Tibial nerve (tissue), 3 donors: ENCODE results near the gene BAIAP2L1.

Experiments used
- POLR2A ChIP-seq, 2 donors: fragments of 450-650 bp; IDR thresholded peaks; one replicate each; pipeline ENCODE4 v1.6.1; 2017; ENCODE audit warnings: antibody characterized with exemption in 2 of 2, mild to moderate bottlenecking in 2 of 2, moderate library complexity in 2 of 2
- TF ChIP-seq, protein P1 (sequence below), 5 experiments: fragments of 200-600 bp in 3 of 5; fragments of 450-650 bp in 2 of 5; sonication (generic) in 3 of 5; IDR thresholded peaks; one replicate each; pipeline ENCODE4 v1.5.1; 2016 to 2019; ENCODE audit warnings: antibody characterized with exemption in 5 of 5, mild to moderate bottlenecking in 3 of 5, moderate library complexity in 2 of 5

- no peak for TF ChIP-seq POLR2A (IDR thresholded peaks at IDR 0.05)
- TF ChIP-seq, protein P1, sequence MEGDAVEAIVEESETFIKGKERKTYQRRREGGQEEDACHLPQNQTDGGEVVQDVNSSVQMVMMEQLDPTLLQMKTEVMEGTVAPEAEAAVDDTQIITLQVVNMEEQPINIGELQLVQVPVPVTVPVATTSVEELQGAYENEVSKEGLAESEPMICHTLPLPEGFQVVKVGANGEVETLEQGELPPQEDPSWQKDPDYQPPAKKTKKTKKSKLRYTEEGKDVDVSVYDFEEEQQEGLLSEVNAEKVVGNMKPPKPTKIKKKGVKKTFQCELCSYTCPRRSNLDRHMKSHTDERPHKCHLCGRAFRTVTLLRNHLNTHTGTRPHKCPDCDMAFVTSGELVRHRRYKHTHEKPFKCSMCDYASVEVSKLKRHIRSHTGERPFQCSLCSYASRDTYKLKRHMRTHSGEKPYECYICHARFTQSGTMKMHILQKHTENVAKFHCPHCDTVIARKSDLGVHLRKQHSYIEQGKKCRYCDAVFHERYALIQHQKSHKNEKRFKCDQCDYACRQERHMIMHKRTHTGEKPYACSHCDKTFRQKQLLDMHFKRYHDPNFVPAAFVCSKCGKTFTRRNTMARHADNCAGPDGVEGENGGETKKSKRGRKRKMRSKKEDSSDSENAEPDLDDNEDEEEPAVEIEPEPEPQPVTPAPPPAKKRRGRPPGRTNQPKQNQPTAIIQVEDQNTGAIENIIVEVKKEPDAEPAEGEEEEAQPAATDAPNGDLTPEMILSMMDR (IDR thresholded peaks at IDR 0.05), result no peak
Observed at GRCh38 chr7:98329100-98329790, 71.6 kb downstream of the BAIAP2L1 start.
